Naive thymus-derived CD4-positive, alpha-beta T cell (primary cell): ENCODE data around the gene TDRD7. TPM values are rescaled to one million over a fixed set of nuclear protein-coding genes. Genes with fewer than 3 reads are reported as not detected.

ENCODE experiments used
- ATAC-seq: fragments of 150-1000 bp; cut with Tn5 transposase; 2 replicates; pipeline ENCODE4 v1.10.0; 2021; ENCODE audit warnings: mild to moderate bottlenecking, moderate library complexity
- CTCF ChIA-PET: fragments of 350-600 bp; sonication (Branson Sonifier 250); formaldehyde crosslinking; loops from one replicate; lab custom pipeline; 2021; ENCODE audit warnings: antibody characterized with exemption; lab: Charles Lee
- POLR2A ChIA-PET: fragments of 350-600 bp; sonication (Branson Sonifier 250); formaldehyde crosslinking; loops from one replicate; lab custom pipeline; 2021; ENCODE audit warnings: antibody characterized with exemption, inconsistent platforms; lab: Charles Lee
- DNase-seq, 9 donors: peaks; one replicate each; pipeline versions ENCODE4 v3.0.0 to v3.0.0-alpha.2; 2020 to 2022; ENCODE audit warnings: mixed read lengths in 1 of 9
- H3K27ac ChIP-seq: one replicate; pipeline ENCODE4 v1.7.0; 2013; ENCODE audit warnings: mild to moderate bottlenecking, low read depth, low read length, moderate library complexity
- H3K27me3 ChIP-seq, 2 donors: one replicate each; pipeline ENCODE4 v1.7.0; 2013; ENCODE audit warnings: low read length in 2 of 2, mild to moderate bottlenecking in 2 of 2, moderate library complexity in 2 of 2; ENCODE audit not compliant: control insufficient read depth in 2 of 2, insufficient read depth in 2 of 2
- H3K36me3 ChIP-seq, 3 experiments: 1 replicate in 2 of 3; 2 replicates in 1 of 3; pipeline ENCODE4 v1.7.0; 2013; ENCODE audit warnings: low read length in 3 of 3, mild to moderate bottlenecking in 3 of 3, moderate library complexity in 1 of 3; ENCODE audit not compliant: insufficient read depth in 3 of 3, control insufficient read depth in 2 of 3
- H3K4me1 ChIP-seq, 2 donors: one replicate each; pipeline ENCODE4 v1.7.0; 2013; ENCODE audit warnings: low read length in 2 of 2, mild to moderate bottlenecking in 2 of 2, moderate library complexity in 1 of 2; ENCODE audit not compliant: control insufficient read depth in 2 of 2, insufficient read depth in 2 of 2
- H3K4me3 ChIP-seq: 2 replicates; pipeline ENCODE4 v1.7.0; 2013; ENCODE audit warnings: mild to moderate bottlenecking, low read length
- H3K9me3 ChIP-seq, 3 experiments: 1 replicate in 2 of 3; 2 replicates in 1 of 3; pipeline ENCODE4 v1.7.0; 2013; ENCODE audit warnings: low read length in 3 of 3; ENCODE audit not compliant: control insufficient read depth in 2 of 3
- H3K27ac Mint-ChIP-seq, 9 donors: one replicate each; pipeline ENCODE4 v1.8.0; 2020 to 2022; ENCODE audit warnings: mixed read lengths in 9 of 9, mild to moderate bottlenecking in 8 of 9, moderate library complexity in 5 of 9, inconsistent platforms in 2 of 9
- H3K27me3 Mint-ChIP-seq, 5 donors: one replicate each; pipeline ENCODE4 v1.8.0; 2021 to 2022; ENCODE audit warnings: mixed read lengths in 5 of 5, mild to moderate bottlenecking in 1 of 5
- H3K36me3 Mint-ChIP-seq, 5 donors: one replicate each; pipeline ENCODE4 v1.8.0; 2020 to 2022; ENCODE audit warnings: mixed read lengths in 5 of 5, mild to moderate bottlenecking in 3 of 5, inconsistent platforms in 1 of 5
- H3K4me1 Mint-ChIP-seq, 7 donors: one replicate each; pipeline ENCODE4 v1.8.0; 2020 to 2022; ENCODE audit warnings: mixed read lengths in 7 of 7, mild to moderate bottlenecking in 3 of 7, inconsistent platforms in 1 of 7
- H3K4me3 Mint-ChIP-seq, 10 donors: one replicate each; pipeline ENCODE4 v1.8.0; 2020 to 2022; ENCODE audit warnings: mild to moderate bottlenecking in 10 of 10, mixed read lengths in 10 of 10, moderate library complexity in 6 of 10, inconsistent platforms in 2 of 10
- H3K9me3 Mint-ChIP-seq, 11 donors: one replicate each; pipeline ENCODE4 v1.8.0; 2020 to 2022; ENCODE audit warnings: mixed read lengths in 11 of 11, mild to moderate bottlenecking in 4 of 11, inconsistent platforms in 1 of 11, moderate library complexity in 1 of 11
- intact Hi-C, 2 donors: fragments of 100-400 bp; cut with micrococcal nuclease; formaldehyde crosslinking; loops; one replicate each; pipeline ENCODE4 v1.15.1; 2023
- polyA plus RNA-seq, 2 donors: library from polyadenylated mRNA; unstranded; fragments of 300-500 nt; fragmentation: Illumina TruSeq; gene quantifications; one replicate each; pipeline ENCODE4 v1.2.3, GENCODE V29; 2021
- total RNA-seq, 6 experiments: library from RNA in 5 of 6; stranded (reverse) in 5 of 6; gene quantifications; 1 replicate in 5 of 6; 2 replicates in 1 of 6; pipeline ENCODE4 v1.2.3 and lab custom pipeline; 2021 to 2026

Gene TDRD7
- total and polyA plus RNA-seq, 7 experiments from 2014 or later: 2.2 to 15.0 (median 9.0) TPM

GRCh38 chr9:97521576-97522333 is 109.9 kb downstream of the TDRD7 start:
- no peak for DNase-seq
- Histone ChIP-seq H3K36me3 (no peaks in the 10 kb centered on the region), H3K9me3 (no peaks in the 10 kb centered on the region), H3K4me3 (no peak overlapping the region), H3K27me3 (no peaks in the 10 kb centered on the region), H3K4me1 (no peaks in the 10 kb centered on the region), H3K27ac (no peak overlapping the region)
- peaks cover 0 to 5% (median 0%) of the 10 kb centered on the region in 7 donors for H3K4me1 Mint-ChIP-seq
- H3K27ac Mint-ChIP-seq: no peak overlapping the region
- peaks cover 18 to 32% (median 27%) of the 10 kb centered on the region in 5 donors for H3K27me3 Mint-ChIP-seq
- intact Hi-C loops: no loop called here
- no peak for ATAC-seq
- H3K36me3 Mint-ChIP-seq: no peaks in the 10 kb centered on the region
- CTCF ChIA-PET: no interaction called here
- POLR2A ChIA-PET: no interaction called here
- no peak overlapping the region for H3K4me3 Mint-ChIP-seq
- peaks cover 0 to 2% (median 0%) of the 10 kb centered on the region in 11 donors for H3K9me3 Mint-ChIP-seq

GRCh38 chr9:97524424-97524823 is 112.5 kb downstream of the TDRD7 start:
- intact Hi-C loops: no loop called here
- ChIA-PET POLR2A (interaction anchor here (0.6 kb wide), 1 partner anchor 74 kb away, joined by 3 read pairs; no protein-coding TSS in a partner anchor), CTCF (no interaction called here)
- Histone ChIP-seq H3K36me3 (no peaks in the 10 kb centered on the region), H3K4me1 (no peaks in the 10 kb centered on the region), H3K9me3 (no peaks in the 10 kb centered on the region), H3K27me3 (no peaks in the 10 kb centered on the region), H3K27ac (no peak overlapping the region), H3K4me3 (no peak overlapping the region)
- ATAC-seq (no peak), DNase-seq (no peak)
- Mint-ChIP-seq H3K27ac (no peak overlapping the region), H3K36me3 (no peaks in the 10 kb centered on the region), H3K4me3 (no peak overlapping the region), H3K27me3 (peaks cover 4 to 13% (median 9%) of the 10 kb centered on the region in 5 donors), H3K4me1 (peaks cover 0 to 4% (median 0%) of the 10 kb centered on the region in 7 donors), H3K9me3 (no peaks in the 10 kb centered on the region)

- ChIA-PET CTCF (no interaction called here), POLR2A (no interaction called here)
- H3K4me3 ChIP-seq: no peak overlapping the region
- peak overlapping the region in 1 of 9 donors; percentile 62 for H3K27ac Mint-ChIP-seq
- H3K27ac ChIP-seq: no peak overlapping the region
- H3K9me3 ChIP-seq: no peaks in the 10 kb centered on the region
- intact Hi-C loops: no loop called here
- H3K4me1 ChIP-seq: no peaks in the 10 kb centered on the region
- no peaks in the 10 kb centered on the region for H3K9me3 Mint-ChIP-seq
- no peaks in the 10 kb centered on the region for H3K27me3 ChIP-seq
- DNase-seq: no peak
- ATAC-seq: no peak
- H3K36me3 Mint-ChIP-seq: no peaks in the 10 kb centered on the region
- peaks cover 0 to 10% (median 0%) of the 10 kb centered on the region in 7 donors for H3K4me1 Mint-ChIP-seq
- H3K36me3 ChIP-seq: no peaks in the 10 kb centered on the region
- H3K27me3 Mint-ChIP-seq: peaks cover 0 to 8% (median 4%) of the 10 kb centered on the region in 5 donors
- no peak overlapping the region for H3K4me3 Mint-ChIP-seq
These were observed 113.6 kb downstream of the TDRD7 start for GRCh38 chr9:97525451-97525850.

- H3K36me3 ChIP-seq: no peaks in the 10 kb centered on the region
- intact Hi-C loops: no loop called here
- Mint-ChIP-seq H3K27ac (no peak overlapping the region), H3K9me3 (no peaks in the 10 kb centered on the region), H3K36me3 (no peaks in the 10 kb centered on the region), H3K4me1 (peaks cover 0 to 10% (median 0%) of the 10 kb centered on the region in 7 donors), H3K4me3 (no peak overlapping the region), H3K27me3 (peaks cover 0 to 5% (median 0%) of the 10 kb centered on the region in 5 donors)
- no peak for DNase-seq
- ChIA-PET POLR2A (no interaction called here), CTCF (no interaction called here)
- no peak for ATAC-seq
- H3K9me3 ChIP-seq: no peaks in the 10 kb centered on the region
- no peaks in the 10 kb centered on the region for H3K27me3 ChIP-seq
- no peaks in the 10 kb centered on the region for H3K4me1 ChIP-seq
- no peak overlapping the region for H3K4me3 ChIP-seq
- no peak overlapping the region for H3K27ac ChIP-seq
These were observed 115.1 kb downstream of the TDRD7 start for GRCh38 chr9:97526895-97527575.

GRCh38 chr9:97527626-97528528 is 116.0 kb downstream of the TDRD7 start:
- H3K9me3 ChIP-seq: no peaks in the 10 kb centered on the region
- H3K27me3 Mint-ChIP-seq: peaks cover 0 to 5% (median 0%) of the 10 kb centered on the region in 5 donors
- H3K4me3 ChIP-seq: no peak overlapping the region
- intact Hi-C loops: no loop called here
- H3K27ac Mint-ChIP-seq: no peak overlapping the region
- no peaks in the 10 kb centered on the region for H3K27me3 ChIP-seq
- H3K36me3 ChIP-seq: no peaks in the 10 kb centered on the region
- peaks cover 0 to 2% (median 0%) of the 10 kb centered on the region in 11 donors for H3K9me3 Mint-ChIP-seq
- no peaks in the 10 kb centered on the region for H3K4me1 ChIP-seq
- no peaks in the 10 kb centered on the region for H3K36me3 Mint-ChIP-seq
- H3K27ac ChIP-seq: no peak overlapping the region
- ATAC-seq: no peak
- H3K4me1 Mint-ChIP-seq: peaks cover 0 to 10% (median 0%) of the 10 kb centered on the region in 7 donors
- CTCF ChIA-PET: no interaction called here
- H3K4me3 Mint-ChIP-seq: no peak overlapping the region
- no peak for DNase-seq
- POLR2A ChIA-PET: no interaction called here

- Mint-ChIP-seq H3K36me3 (no peaks in the 10 kb centered on the region), H3K27me3 (peaks cover 0 to 5% (median 0%) of the 10 kb centered on the region in 5 donors), H3K4me1 (peaks cover 0 to 10% (median 0%) of the 10 kb centered on the region in 7 donors), H3K4me3 (no peak overlapping the region), H3K9me3 (peaks cover 0 to 2% (median 0%) of the 10 kb centered on the region in 11 donors), H3K27ac (no peak overlapping the region)
- ChIA-PET POLR2A (no interaction called here), CTCF (no interaction called here)
- DNase-seq: no peak
- no peak overlapping the region for H3K4me3 ChIP-seq
- no peaks in the 10 kb centered on the region for H3K27me3 ChIP-seq
- H3K36me3 ChIP-seq: no peaks in the 10 kb centered on the region
- ATAC-seq: no peak
- H3K4me1 ChIP-seq: no peaks in the 10 kb centered on the region
- H3K9me3 ChIP-seq: no peaks in the 10 kb centered on the region
- no peak overlapping the region for H3K27ac ChIP-seq
- intact Hi-C loops: no loop called here
These were observed 116.8 kb downstream of the TDRD7 start for GRCh38 chr9:97528529-97529230.
